K562 (cell line): ENCODE measurements around the gene TTBK1. TPM values are rescaled to one million over a fixed set of nuclear protein-coding genes. Genes with fewer than 3 reads are reported as not detected.

Experiments
- ATAC-seq: fragments of 200-7000 bp; cut with Tn5 transposase; 3 replicates; pipeline ENCODE4 v1.9.1; 2020; ENCODE audit warnings: moderate library complexity
- BruUV-seq: library from RNA; stranded (reverse); fragments of 400-500 nt; replicated peaks from 2 replicates; lab custom pipeline; 2021; lab: Mats Ljungman, UMichigan
- CTCF ChIA-PET: fragments of 300-600 bp; formaldehyde crosslinking; extraction: SDS; loops from one replicate; lab custom pipeline; 2021; ENCODE audit warnings: low intra/inter-chr PET ratio; lab: Yijun Ruan, JAX
- POLR2A ChIA-PET: fragments of 300-600, 350-650 bp; sonication (Branson Sonifier 250); formaldehyde crosslinking; extraction: SDS; loops from one replicate; lab custom pipeline; 2021; ENCODE audit warnings: antibody characterized with exemption, inconsistent platforms; lab: Yijun Ruan, JAX
- DNase-seq, 4 experiments: peaks; one replicate each; pipeline versions ENCODE4 v3.0.0 to v3.0.0-alpha.2; 2011 to 2018; ENCODE audit warnings: low spot score in 3 of 4, mixed read lengths in 3 of 4; ENCODE audit errors: extremely low read depth in 1 of 4
- FAIRE-seq: peaks from 2 replicates; lab custom pipeline; 2011; peaks lifted over from hg19 to GRCh38; lab: Jason Lieb, UNC
- H2AFZ ChIP-seq: 2 replicates; pipeline ENCODE4 v1.6.0; 2011; ENCODE audit warnings: low read depth, low read length, control low read depth, inconsistent platforms
- H3K27ac ChIP-seq: fragments of 200-600 bp; 3 replicates; pipeline ENCODE4 v1.8.0; 2011; ENCODE audit warnings: low read depth, mild to moderate bottlenecking, control low read depth, inconsistent platforms, low read length, moderate library complexity, mixed read lengths; ENCODE audit errors: extremely low read depth
- H3K27me3 ChIP-seq, 2 experiments: fragments of 300-600 bp in 1 of 2; 2 replicates in 1 of 2; 3 replicates in 1 of 2; pipeline versions ENCODE4 v1.6.0 to v1.8.0; 2011; ENCODE audit warnings: inconsistent platforms in 2 of 2, low read length in 2 of 2, mild to moderate bottlenecking in 1 of 2, mixed read lengths in 1 of 2, moderate library complexity in 1 of 2; ENCODE audit not compliant: control insufficient read depth in 2 of 2, insufficient read depth in 2 of 2
- H3K36me3 ChIP-seq: fragments of 300-600 bp; 3 replicates; pipeline ENCODE4 v1.8.0; 2011; ENCODE audit warnings: mild to moderate bottlenecking, low read length, inconsistent platforms; ENCODE audit not compliant: control insufficient read depth, insufficient read depth
- H3K4me1 ChIP-seq, 2 experiments: fragments of 200-600 bp in 1 of 2; replicated peaks in 1 of 2; 2 replicates in 1 of 2; 3 replicates in 1 of 2; pipeline versions ENCODE4 v1.5.1 to v1.8.0; 2011; ENCODE audit warnings: inconsistent platforms in 2 of 2, low read length in 2 of 2, mild to moderate bottlenecking in 1 of 2, mixed read lengths in 1 of 2, moderate library complexity in 1 of 2; ENCODE audit not compliant: control insufficient read depth in 2 of 2, insufficient read depth in 2 of 2
- H3K4me2 ChIP-seq: 2 replicates; pipeline ENCODE4 v1.6.1; 2011; ENCODE audit warnings: low read length, control low read depth, inconsistent platforms, mixed read lengths; ENCODE audit not compliant: insufficient read depth
- H3K4me3 ChIP-seq: fragments of 200-600 bp; sonication (generic), shearing (Covaris generic); 2 replicates; pipeline ENCODE4 v1.5.1; 2016; ENCODE audit warnings: control low read depth, inconsistent platforms
- H3K79me2 ChIP-seq: fragments of 200-600 bp; 3 replicates; pipeline ENCODE4 v1.8.0; 2011; ENCODE audit warnings: low read length, inconsistent platforms; ENCODE audit not compliant: control insufficient read depth, insufficient read depth
- H3K9ac ChIP-seq, 2 experiments: 2 replicates each; pipeline versions ENCODE4 v1.6.0 to v1.6.1; 2011; ENCODE audit warnings: low read depth in 2 of 2, low read length in 2 of 2, control low read depth in 1 of 2, inconsistent platforms in 1 of 2, mild to moderate bottlenecking in 1 of 2, mixed read lengths in 1 of 2; ENCODE audit not compliant: insufficient read depth in 1 of 2
- H3K9me1 ChIP-seq: one replicate; pipeline ENCODE4 v1.6.0; 2011; ENCODE audit warnings: inconsistent platforms, mild to moderate bottlenecking, low read length, moderate library complexity; ENCODE audit not compliant: control insufficient read depth, insufficient read depth
- H3K9me3 ChIP-seq: replicated peaks from 2 replicates; pipeline ENCODE4 v1.5.1; 2011; ENCODE audit warnings: low read depth, low read length, inconsistent platforms; ENCODE audit not compliant: control insufficient read depth, insufficient read depth
- H4K20me1 ChIP-seq: replicated peaks from 2 replicates; pipeline ENCODE4 v1.6.1; 2011; ENCODE audit warnings: low read length, inconsistent platforms, mixed read lengths; ENCODE audit not compliant: control insufficient read depth, insufficient read depth
- POLR2G ChIP-seq: fragments of 200-400 bp; formaldehyde crosslinking; IDR thresholded peaks from 2 replicates; pipeline ENCODE4 v1.6.1; 2017; ENCODE audit warnings: low read depth, mild to moderate bottlenecking, antibody characterized with exemption, low read length, moderate library complexity
- RBFOX2 ChIP-seq: fragments of 200-400 bp; formaldehyde crosslinking; IDR thresholded peaks from 2 replicates; pipeline ENCODE4 v1.6.1; 2017; ENCODE audit warnings: low read depth, mild to moderate bottlenecking, low read length, moderate library complexity
- SUPT5H ChIP-seq: fragments of 450-650 bp; IDR thresholded peaks from 2 replicates; pipeline ENCODE4 v1.6.1; 2016
- ZSCAN32 ChIP-seq: fragments of 450-650 bp; formaldehyde crosslinking; IDR thresholded peaks from 2 replicates; pipeline ENCODE4 v1.4.0; 2020; ENCODE audit warnings: mild to moderate bottlenecking, moderate library complexity
- WGBS: fragments of 100-300 bp; shearing (Covaris generic); methylation state at CpG from one replicate; pipeline ENCODE4 v1.1.6; 2016; ENCODE audit warnings: low coverage, mixed read lengths; ENCODE audit not compliant: insufficient coverage; ENCODE audit errors: missing lambda C conversion rate; 5-methylcytosine and 5-hydroxymethylcytosine counted together
- in situ Hi-C: fragments of 300-500 bp; cut with MboI; formaldehyde crosslinking; loops from 4 replicates; pipeline ENCODE4 v1.15.0; 2018; ENCODE audit warnings: inconsistent platforms, mixed read lengths
- intact Hi-C: fragments of 100-400 bp; cut with micrococcal nuclease; formaldehyde crosslinking; loops from 2 replicates; pipeline ENCODE4 v1.14.2; 2022
- polyA plus RNA-seq, 8 experiments: library from polyadenylated mRNA; depleted of rRNA in 4 of 8; stranded (reverse) in 5 of 8; unstranded in 3 of 8; fragments of >200 nt; fragmentation: Nextera tagmentation in 2 of 8; fragmentation: Illumina TruSeq in 1 of 8; extraction: Ambion mirVana in 2 of 8; extraction: Trizol in 1 of 8; gene quantifications; 2 replicates each; pipeline versions ENCODE4 v1.2.1 to v1.2.3, GENCODE V29; 2011 to 2014; ENCODE audit warnings: inconsistent platforms in 1 of 8, missing spikeins in 1 of 8
- total RNA-seq, 7 experiments: library from RNA; depleted of rRNA in 6 of 7; stranded (reverse); fragments of >200 nt in 6 of 7; fragmentation: Illumina TruSeq in 2 of 7; extraction: Trizol in 2 of 7; gene quantifications; 2 replicates each; pipeline versions ENCODE4 v1.2.1 to v1.2.3, GENCODE V29; 2011 to 2021; ENCODE audit warnings: low replicate concordance in 1 of 7
- TF ChIP-seq, protein P1 (sequence below): fragments of 250-450 bp; sonication (Bioruptor Pico); IDR thresholded peaks from 2 replicates; pipeline ENCODE4 v1.4.0; 2020; ENCODE audit warnings: mild to moderate bottlenecking, moderate library complexity
- TF ChIP-seq, protein P2 (sequence below): fragments of 250-450 bp; sonication (Bioruptor Pico); IDR thresholded peaks from 2 replicates; pipeline ENCODE4 v1.5.0; 2022; ENCODE audit warnings: mild to moderate bottlenecking

TTBK1 gene
- total and polyA plus RNA-seq, 9 of the 15 experiments (the other 6 are each of a cell fraction or from before 2014, with no cell fraction given): not detected

GRCh38 chr6:43223175-43223574 is 20.1 kb upstream of the TTBK1 start:
- CTCF ChIA-PET: no interaction called here
- Histone ChIP-seq H3K9me3 (no peaks in the 10 kb centered on the region), H3K4me3 (no peak overlapping the region), H3K79me2 (peaks cover 11% of the 10 kb centered on the region), H4K20me1 (no peaks in the 10 kb centered on the region), H3K27ac (no peak overlapping the region), H2AFZ (no peak overlapping the region), H3K27me3 (no peaks in the 10 kb centered on the region), H3K9me1 (no peaks in the 10 kb centered on the region), H3K4me1 (peaks cover 22 to 47% of the 10 kb centered on the region in 2 experiments; a peak in 4 of 5 replicates), H3K36me3 (peaks cover 38% of the 10 kb centered on the region; the same call in 2 of the 3 replicates), H3K4me2 (no peak overlapping the region), H3K9ac (no peak overlapping the region)
- peak; percentile 4; the same call in 2 of the 3 replicates for ATAC-seq
- intact Hi-C loops (no loop called here), in situ Hi-C loops (no loop called here)
- no TSS peak for BruUV-seq
- TF ChIP-seq SUPT5H: 0 out of 2 replicates have a peak, but pooled peaks have one; percentile 16
- TF ChIP-seq RBFOX2: peak; percentile 61
- TF ChIP-seq POLR2G: peak; percentile 61; the same call in 1 of the 2 replicates
- TF ChIP-seq, protein P1, sequence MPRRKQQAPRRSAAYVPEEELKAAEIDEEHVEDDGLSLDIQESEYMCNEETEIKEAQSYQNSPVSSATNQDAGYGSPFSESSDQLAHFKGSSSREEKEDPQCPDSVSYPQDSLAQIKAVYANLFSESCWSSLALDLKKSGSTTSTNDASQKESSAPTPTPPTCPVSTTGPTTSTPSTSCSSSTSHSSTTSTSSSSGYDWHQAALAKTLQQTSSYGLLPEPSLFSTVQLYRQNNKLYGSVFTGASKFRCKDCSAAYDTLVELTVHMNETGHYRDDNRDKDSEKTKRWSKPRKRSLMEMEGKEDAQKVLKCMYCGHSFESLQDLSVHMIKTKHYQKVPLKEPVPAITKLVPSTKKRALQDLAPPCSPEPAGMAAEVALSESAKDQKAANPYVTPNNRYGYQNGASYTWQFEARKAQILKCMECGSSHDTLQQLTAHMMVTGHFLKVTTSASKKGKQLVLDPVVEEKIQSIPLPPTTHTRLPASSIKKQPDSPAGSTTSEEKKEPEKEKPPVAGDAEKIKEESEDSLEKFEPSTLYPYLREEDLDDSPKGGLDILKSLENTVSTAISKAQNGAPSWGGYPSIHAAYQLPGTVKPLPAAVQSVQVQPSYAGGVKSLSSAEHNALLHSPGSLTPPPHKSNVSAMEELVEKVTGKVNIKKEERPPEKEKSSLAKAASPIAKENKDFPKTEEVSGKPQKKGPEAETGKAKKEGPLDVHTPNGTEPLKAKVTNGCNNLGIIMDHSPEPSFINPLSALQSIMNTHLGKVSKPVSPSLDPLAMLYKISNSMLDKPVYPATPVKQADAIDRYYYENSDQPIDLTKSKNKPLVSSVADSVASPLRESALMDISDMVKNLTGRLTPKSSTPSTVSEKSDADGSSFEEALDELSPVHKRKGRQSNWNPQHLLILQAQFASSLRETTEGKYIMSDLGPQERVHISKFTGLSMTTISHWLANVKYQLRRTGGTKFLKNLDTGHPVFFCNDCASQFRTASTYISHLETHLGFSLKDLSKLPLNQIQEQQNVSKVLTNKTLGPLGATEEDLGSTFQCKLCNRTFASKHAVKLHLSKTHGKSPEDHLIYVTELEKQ (CRISPR knock-in tag): no peak
- no peak for TF ChIP-seq ZSCAN32
- TF ChIP-seq, protein P2, sequence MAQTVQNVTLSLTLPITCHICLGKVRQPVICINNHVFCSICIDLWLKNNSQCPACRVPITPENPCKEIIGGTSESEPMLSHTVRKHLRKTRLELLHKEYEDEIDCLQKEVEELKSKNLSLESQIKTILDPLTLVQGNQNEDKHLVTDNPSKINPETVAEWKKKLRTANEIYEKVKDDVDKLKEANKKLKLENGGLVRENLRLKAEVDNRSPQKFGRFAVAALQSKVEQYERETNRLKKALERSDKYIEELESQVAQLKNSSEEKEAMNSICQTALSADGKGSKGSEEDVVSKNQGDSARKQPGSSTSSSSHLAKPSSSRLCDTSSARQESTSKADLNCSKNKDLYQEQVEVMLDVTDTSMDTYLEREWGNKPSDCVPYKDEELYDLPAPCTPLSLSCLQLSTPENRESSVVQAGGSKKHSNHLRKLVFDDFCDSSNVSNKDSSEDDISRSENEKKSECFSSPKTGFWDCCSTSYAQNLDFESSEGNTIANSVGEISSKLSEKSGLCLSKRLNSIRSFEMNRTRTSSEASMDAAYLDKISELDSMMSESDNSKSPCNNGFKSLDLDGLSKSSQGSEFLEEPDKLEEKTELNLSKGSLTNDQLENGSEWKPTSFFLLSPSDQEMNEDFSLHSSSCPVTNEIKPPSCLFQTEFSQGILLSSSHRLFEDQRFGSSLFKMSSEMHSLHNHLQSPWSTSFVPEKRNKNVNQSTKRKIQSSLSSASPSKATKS (CRISPR knock-in tag): no peak
- FAIRE-seq: no peak
- POLR2A ChIA-PET: interaction anchor here (0.6 to 11.2 kb wide), 6 partner anchors 7 to 192 kb away, joined by 3 to 118 read pairs (median 3); no protein-coding TSS in a partner anchor
- no peak for DNase-seq
- 79% methylated on average over 9 of the region's 14 CpGs for WGBS
